GM19468 (cell line): ENCODE data around the gene TRIM33.
A peak's percentile ranks its signal among the peaks of the same experiment; 100 is the strongest.
"Not testable (repeated sequence)": the region's sequence is repeated elsewhere in the genome, so short reads cannot be mapped to it uniquely, and the experiment has no call there.

Source experiments
- ATAC-seq: cut with Tn5 transposase; IDR thresholded peaks from one replicate; pipeline ENCODE4 v1.9.1; 2021; ENCODE audit warnings: mild to moderate bottlenecking, moderate library complexity, moderate number of reproducible peaks; ENCODE audit not compliant: unreplicated experiment; ENCODE audit errors: extremely low read depth

The TRIM33 gene

DNA sequence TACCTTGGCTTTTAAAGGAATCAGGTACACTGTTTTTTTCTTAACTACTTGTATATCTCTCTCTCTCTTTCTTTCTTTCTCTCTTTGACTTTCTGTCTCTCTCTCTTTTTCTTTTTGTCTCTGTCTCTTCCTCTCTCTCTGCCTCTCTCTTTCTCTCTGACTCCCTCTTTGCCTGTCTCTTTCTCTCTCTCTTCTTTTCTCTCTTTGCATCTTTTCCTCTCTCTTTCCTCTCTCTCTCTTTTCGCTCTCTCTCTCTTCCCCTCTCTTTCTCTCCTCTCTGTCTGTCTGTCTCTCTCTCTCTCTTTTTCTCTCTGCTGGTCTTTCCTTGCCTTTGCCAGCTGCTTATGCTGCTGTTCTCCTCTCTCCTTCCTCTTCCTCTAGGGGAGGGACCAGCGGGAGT is 143.2 kb downstream of the TRIM33 start:
- ATAC-seq = no peak

DNA sequence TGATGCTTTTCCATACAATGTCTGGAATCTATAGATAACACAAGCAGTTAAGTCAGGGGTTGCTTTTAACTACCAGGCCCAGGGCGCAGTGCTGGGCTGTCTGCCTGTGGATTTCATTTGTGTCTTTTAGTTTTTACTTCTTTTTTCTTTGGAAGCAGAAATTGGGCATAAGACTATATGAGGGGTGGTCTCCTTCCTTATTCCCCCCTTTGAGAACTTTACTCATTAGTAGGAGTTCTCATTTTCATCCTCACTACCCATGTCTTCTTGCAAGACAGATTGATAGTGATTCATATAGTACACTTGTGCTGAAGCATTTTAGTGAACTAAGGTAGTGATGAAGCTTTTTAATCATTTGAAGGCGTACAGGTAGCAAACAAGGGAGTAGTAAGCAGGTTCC is 147.8 kb downstream of the TRIM33 start:
- ATAC-seq = not testable (repeated sequence)

DNA sequence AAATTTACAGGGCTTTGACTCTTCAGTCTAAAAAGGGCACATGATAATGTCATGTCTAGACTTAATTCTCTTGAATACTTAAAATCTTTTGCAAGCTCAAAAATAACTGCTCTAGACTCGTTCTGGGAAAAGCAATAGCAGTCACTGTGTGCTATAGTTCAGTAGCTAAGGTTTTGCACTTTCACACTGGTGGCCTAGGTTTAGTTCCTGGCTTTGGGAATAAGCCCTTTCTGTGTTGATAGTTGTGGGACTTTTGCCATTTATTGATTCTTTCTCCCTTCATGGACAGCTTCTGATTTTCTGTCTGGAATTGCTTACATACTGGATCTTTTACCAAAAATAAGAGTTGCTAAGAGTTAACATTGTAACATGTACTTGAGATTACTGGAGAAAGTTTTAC is 151.2 kb downstream of the TRIM33 start:
- ATAC-seq = no peak

DNA sequence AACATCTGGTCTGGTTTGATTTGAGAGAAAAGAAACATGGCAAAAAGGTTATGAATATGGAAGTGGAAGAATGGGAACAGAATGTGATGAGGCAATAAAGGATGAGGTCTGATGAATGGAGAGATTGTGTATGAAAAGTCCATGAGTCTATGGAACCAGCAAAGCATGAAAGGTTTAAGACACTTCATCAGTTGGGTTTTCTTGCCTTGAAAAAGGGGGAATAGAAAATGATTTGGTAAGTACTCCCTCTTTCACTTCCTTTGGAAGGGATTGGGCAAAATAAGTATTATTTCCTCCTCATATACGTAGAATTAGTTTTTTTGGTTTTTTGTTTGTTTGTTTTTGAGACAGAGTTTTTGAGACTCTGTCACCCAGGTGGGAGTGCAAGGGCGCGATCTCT is 155.8 kb downstream of the TRIM33 start:
- ATAC-seq = no peak

DNA sequence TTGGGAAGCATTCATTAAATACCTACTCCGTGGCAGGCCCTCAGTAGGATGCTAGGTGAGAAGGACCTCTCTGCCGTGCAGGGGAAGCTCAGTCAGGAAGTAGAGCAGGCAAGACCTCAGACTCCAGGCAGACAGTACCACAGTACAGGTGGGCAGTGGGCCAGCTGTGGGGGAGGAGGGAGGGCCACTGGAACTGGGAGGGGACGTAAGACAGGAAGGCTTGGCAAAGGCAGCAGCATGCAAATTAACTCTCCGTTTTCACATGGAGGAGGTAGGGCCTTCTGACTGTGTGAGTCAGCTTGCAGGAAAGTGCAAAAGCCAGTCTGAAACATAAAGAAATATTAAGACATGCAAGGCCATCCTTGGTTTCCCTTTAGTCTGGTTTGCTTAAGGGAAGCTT is 157.7 kb downstream of the TRIM33 start:
- no peak for ATAC-seq

DNA sequence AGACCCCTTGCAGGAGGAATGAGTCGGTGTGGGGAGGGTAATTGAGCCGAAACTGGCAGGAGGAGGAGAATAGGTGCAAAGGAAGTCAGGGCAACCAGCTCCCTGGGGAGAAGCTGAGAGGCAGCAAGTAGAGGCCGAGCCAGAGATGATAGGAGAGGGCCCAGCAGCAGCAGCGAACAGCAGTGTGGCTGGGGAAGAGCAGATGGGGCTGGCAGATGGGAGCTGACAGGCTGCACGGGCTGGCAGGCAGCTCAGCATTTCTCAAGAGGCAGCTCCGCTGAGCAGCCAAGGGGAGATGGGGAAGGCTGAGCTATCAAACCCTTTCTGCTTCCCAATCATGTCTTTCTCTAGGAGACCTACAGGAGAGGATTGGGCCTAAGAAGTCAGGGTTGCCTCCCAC is 158.2 kb downstream of the TRIM33 start:
- ATAC-seq = no peak

DNA sequence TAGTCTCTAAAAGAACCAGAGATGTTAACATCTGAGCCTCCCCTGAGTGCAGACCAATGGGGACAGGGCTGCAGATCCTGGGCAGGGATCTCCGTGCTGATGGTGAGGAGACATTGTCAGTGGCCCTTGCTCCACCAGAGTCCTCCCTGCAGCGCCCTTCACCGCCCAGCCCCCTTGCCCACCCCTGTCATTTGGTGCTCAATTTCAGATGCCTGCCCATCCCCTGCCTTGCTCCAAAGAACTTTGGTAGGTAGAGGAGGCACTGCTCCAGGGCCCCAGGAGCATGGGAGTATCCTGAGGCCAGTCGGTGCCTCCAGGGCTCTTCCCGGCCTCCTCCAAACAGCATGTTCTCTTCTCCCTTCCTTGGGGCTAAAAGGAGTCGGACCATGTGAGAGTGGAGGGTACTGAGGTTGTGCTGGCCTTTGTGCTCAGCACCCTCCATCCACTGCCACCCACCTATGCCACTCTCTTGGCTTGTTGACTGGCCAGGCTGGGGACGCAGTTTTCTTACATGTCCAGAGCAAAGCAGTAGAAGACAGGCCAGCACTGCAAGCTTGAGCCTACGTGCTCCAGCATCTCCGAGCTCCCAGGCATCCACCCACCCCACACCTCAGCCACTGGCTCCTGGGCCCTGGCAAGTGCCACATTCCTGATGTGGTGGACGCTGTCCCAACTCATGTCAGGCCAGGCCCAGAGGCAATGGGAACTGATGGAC is 160.1 kb downstream of the TRIM33 start:
- no peak for ATAC-seq

DNA sequence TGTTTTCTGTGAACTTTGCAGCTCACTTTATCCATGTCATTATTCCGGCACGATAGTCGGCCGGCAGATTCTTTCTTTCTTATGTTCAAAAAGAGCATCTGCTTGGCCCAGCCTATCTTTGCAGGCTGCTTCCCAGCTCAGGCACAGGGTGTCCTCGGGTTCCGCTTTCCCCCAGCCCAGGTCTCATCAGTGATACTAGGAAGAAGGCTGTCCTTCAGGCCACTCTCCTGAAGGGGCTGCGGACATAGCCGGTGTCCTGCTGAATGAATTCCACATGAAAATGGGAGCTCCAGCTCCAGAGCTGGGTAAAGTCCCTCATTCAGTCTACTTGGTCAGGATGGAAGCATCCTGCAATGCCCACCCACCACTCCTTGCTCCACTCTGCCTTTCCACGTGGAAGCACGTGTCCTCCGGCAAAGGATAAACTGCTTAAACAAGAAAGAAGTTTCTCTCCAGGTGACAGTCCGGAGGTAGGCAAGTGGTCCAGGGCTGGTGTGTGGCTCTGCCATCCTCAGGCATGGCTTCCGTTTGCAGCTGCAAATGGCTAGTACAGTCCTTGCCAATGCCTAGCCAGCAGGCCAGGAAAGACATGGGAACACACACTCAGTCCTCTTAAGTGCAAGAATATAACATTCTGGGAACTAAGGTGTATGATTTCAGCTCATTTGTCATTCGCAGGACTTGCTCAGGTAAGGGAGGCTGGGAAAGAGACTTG is 161.0 kb downstream of the TRIM33 start:
- ATAC-seq = no peak

DNA sequence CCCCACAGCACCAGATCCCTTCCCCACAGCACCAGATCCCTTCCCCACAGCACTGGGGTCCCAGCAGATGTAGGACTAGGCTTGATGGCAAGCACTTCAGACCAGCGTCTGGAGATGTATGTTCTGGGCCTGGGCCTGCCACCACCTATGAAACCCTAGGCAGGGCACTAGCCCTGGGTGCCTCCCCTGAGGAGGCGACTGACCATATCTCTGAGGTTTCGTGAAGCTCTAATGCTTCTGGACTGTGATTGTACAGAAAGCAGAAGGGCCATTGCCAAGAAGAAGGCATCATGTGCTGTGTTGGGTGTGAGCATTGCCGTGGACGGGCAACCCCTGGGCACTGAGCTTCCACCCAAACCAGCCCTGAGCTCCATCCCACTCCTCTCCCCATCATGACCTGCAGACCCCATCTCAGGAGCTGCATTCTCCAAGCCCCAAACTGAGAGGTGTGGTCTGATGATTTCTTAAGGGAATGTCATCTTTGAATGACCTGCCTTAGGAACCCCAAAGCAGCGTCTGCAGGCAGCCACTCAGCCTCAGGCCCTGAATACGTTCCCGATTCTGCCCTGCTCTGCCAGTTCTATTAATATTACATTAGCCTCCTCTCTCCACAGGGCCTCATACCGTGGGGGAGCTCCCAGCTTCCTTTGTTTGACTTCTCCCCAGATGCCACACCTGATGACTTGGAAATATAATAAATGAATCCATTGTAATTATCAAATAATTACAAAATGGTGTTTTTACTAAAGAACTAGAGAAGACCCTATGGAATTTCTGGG is 163.4 kb downstream of the TRIM33 start:
- no peak for ATAC-seq

DNA sequence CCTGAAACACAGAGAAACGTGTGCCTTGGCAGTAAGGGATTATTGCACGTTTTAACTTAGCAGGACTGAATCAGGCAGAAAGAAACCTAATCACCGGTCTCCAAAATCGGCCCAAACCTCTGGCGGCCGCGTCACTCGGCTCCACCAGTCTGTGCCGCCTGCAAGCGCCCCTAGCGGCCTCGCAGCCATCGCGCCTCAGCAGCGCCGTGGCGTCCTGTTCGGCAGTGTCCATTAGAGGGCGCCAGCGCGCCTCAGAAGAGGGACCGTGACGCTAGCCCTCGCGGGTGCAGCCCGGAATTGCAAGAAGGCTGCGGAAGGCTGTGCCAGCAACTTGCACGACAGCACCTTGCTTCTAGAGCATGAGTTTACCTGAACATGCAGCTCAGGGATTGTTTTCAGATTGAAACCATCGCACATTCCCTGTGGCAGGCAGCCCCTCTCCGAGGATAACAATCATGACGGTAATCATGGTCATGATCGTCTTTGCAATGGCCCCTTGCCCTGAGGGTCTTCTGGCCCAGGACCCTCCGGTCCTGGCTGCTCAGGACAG is 164.4 kb downstream of the TRIM33 start:
- ATAC-seq = peak; percentile 98

DNA sequence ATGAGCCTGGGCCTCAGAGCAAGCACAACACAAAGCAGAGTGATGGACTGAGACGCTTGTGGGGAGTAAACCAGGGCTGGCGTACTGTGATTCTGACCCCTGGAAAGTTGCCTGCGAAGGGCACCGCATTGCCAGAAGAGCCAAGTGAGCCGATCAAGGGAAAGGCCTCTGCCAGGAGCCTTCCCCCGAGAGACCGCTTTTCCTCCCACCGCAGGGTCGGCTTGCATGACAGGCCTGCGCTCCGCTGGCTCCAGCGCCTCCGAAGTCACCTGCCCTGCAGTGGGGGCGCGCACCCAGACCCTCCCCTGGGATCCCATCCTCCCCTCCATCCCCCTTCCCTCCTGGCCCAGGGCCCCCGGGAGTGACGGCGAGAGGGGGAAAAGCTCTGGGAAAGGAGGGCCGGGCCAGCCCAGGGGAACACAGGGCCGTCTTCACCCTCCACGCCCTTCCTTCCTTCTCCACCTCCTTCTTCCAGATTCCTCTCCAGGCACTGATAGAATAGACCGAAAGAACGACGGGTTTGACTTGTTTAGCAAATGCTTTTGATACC is 165.0 kb downstream of the TRIM33 start:
- ATAC-seq = no peak

DNA sequence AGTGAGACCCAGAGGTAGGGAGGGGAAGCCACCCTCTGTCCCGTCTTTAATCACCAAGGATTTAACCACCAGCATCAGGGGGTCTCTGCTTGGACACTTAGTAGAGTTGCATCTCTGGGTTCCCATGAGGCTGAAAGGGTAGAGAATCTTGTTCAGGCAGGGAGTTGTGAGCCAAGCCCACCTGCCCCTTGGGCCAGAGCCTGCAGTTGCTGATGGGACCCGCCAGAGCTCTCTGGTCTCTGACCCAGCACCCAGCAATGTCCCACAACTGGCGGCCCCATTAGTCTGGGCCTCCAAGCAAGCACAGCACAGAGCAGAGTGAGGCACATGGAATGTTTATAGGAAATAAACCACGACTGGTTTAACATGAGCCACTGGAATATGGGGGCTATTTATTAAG is 166.3 kb downstream of the TRIM33 start:
- no peak for ATAC-seq
